ENCODE measurements around the gene ARHGEF9. TPM values are rescaled to one million over a fixed set of nuclear protein-coding genes. Genes with fewer than 3 reads are reported as not detected.
A peak's percentile ranks its signal among the peaks of the same experiment; 100 is the strongest.
"Not testable (repeated sequence)": the region's sequence is repeated elsewhere in the genome, so short reads cannot be mapped to it uniquely, and the experiment has no call there.

The ARHGEF9 gene
- polyA plus RNA-seq, 1 of the 3 experiments (the other 2 are of a cell fraction) = 6.4 TPM

- CTCF ChIA-PET = interaction anchor here (1.2 kb wide), 1 partner anchor 122 kb away, joined by 3 read pairs; no protein-coding TSS in a partner anchor
These were observed 24.2 kb upstream of the ARHGEF9 start for GRCh38 chrX:63809173-63809572.

GRCh38 chrX:63795406-63795805 is 10.4 kb upstream of the ARHGEF9 start:
- H4K20me1 ChIP-seq (ENCODE audit: insufficient read depth); H3K4me3 ChIP-seq (ENCODE audit: low read depth in 2 of 2, low read length in 1 of 2); H3K9me3 ChIP-seq; H3K9me2 ChIP-seq; H3K27me3 ChIP-seq (ENCODE audit: insufficient read depth); CTCF ChIA-PET; POLR2A ChIA-PET; H3K79me2 ChIP-seq (ENCODE audit: insufficient read depth); H3K27ac ChIP-seq (ENCODE audit: low read depth in 2 of 2, low read length in 1 of 2); H3K4me2 ChIP-seq; H3K9ac ChIP-seq; H2AFZ ChIP-seq (ENCODE audit: low read depth); H3F3A ChIP-seq (replicated peaks; ENCODE audit: insufficient read depth); H3K4me1 ChIP-seq (ENCODE audit: control insufficient read depth in 1 of 2, insufficient read depth in 2 of 2, low read depth in 1 of 2, low read length in 1 of 2); H3K36me3 ChIP-seq (replicated peaks in 1 of 2; ENCODE audit: control insufficient read depth in 1 of 2, insufficient read depth in 2 of 2, low read length in 1 of 2); DNase-seq: not testable (repeated sequence)
- WGBS (ENCODE audit: low lambda C conversion rate) = 18% methylated on average over 2 of the region's 2 CpGs

More at GRCh38 chrX:63809173-63809572, 24.2 kb upstream of the ARHGEF9 start:
- POLR2A ChIA-PET = no interaction called here
- Histone ChIP-seq H3K9me2 (no peaks in the 10 kb centered on the region), H3K9ac (no peak overlapping the region), H3F3A (replicated peaks; ENCODE audit: insufficient read depth) (no peaks in the 10 kb centered on the region), H3K4me3 (ENCODE audit: low read depth in 2 of 2, low read length in 1 of 2) (no peak overlapping the region), H3K79me2 (ENCODE audit: insufficient read depth) (no peaks in the 10 kb centered on the region), H3K9me3 (no peaks in the 10 kb centered on the region), H3K36me3 (replicated peaks in 1 of 2; ENCODE audit: control insufficient read depth in 1 of 2, insufficient read depth in 2 of 2, low read length in 1 of 2) (no peaks in the 10 kb centered on the region), H3K4me2 (no peak overlapping the region), H3K27me3 (ENCODE audit: insufficient read depth) (no peaks in the 10 kb centered on the region), H2AFZ (ENCODE audit: low read depth) (no peak overlapping the region), H3K27ac (ENCODE audit: low read depth in 2 of 2, low read length in 1 of 2) (no peak overlapping the region), H4K20me1 (ENCODE audit: insufficient read depth) (no peaks in the 10 kb centered on the region), H3K4me1 (ENCODE audit: control insufficient read depth in 1 of 2, insufficient read depth in 2 of 2, low read depth in 1 of 2, low read length in 1 of 2) (no peaks in the 10 kb centered on the region; a peak in 1 of 4 replicates)
- no peak for DNase-seq
- WGBS (ENCODE audit: low lambda C conversion rate) = 0% methylated on average over 2 of the region's 3 CpGs
- TF ChIP-seq MAX (IDR thresholded peaks at IDR 0.05; ENCODE audit: low read depth) = no peak
- peak; percentile 41; the same call in 1 of the 2 replicates for TF ChIP-seq RFX5 (IDR thresholded peaks at IDR 0.05; ENCODE audit: low read length)
- no peak for TF ChIP-seq ELF1 (IDR thresholded peaks at IDR 0.05)

GRCh38 chrX:63785708-63786040 is 660 bp upstream of the ARHGEF9 start:
- H3K4me2 ChIP-seq = peak overlapping the region; percentile 77
- no peak overlapping the region; a peak in 1 of 4 replicates for H3K27ac ChIP-seq (ENCODE audit: low read depth in 2 of 2, low read length in 1 of 2)
- H4K20me1 ChIP-seq (ENCODE audit: insufficient read depth) = no peaks in the 10 kb centered on the region
- no peaks in the 10 kb centered on the region; a peak in 1 of 4 replicates for H3K4me1 ChIP-seq (ENCODE audit: control insufficient read depth in 1 of 2, insufficient read depth in 2 of 2, low read depth in 1 of 2, low read length in 1 of 2)
- H3K9me2 ChIP-seq = no peaks in the 10 kb centered on the region
- 31% methylated on average over 4 of the region's 4 CpGs for WGBS (ENCODE audit: low lambda C conversion rate)
- H2AFZ ChIP-seq (ENCODE audit: low read depth) = no peak overlapping the region
- H3K36me3 ChIP-seq (replicated peaks in 1 of 2; ENCODE audit: control insufficient read depth in 1 of 2, insufficient read depth in 2 of 2, low read length in 1 of 2) = no peaks in the 10 kb centered on the region
- no peak for DNase-seq
- H3K79me2 ChIP-seq (ENCODE audit: insufficient read depth) = no peaks in the 10 kb centered on the region
- no peaks in the 10 kb centered on the region for H3K27me3 ChIP-seq (ENCODE audit: insufficient read depth)
- no peaks in the 10 kb centered on the region for H3K9me3 ChIP-seq
- H3K9ac ChIP-seq = no peak overlapping the region
- ChIA-PET POLR2A (no interaction called here), CTCF (no interaction called here)
- no peaks in the 10 kb centered on the region for H3F3A ChIP-seq (replicated peaks; ENCODE audit: insufficient read depth)
- peak overlapping the region; percentile 43 to 44; a peak in 2 of 4 replicates for H3K4me3 ChIP-seq (ENCODE audit: low read depth in 2 of 2, low read length in 1 of 2)
- TF ChIP-seq FOSL2 (IDR thresholded peaks at IDR 0.05; ENCODE audit: borderline replicate concordance, low read depth) = no peak
- no peak for TF ChIP-seq NRF1 (IDR thresholded peaks at IDR 0.05; ENCODE audit: low read depth, low read length)
- TF ChIP-seq IRF3 (IDR thresholded peaks at IDR 0.05; ENCODE audit: low read depth, low read length) = no peak
- no peak for TF ChIP-seq MEF2A (IDR thresholded peaks at IDR 0.05; ENCODE audit: borderline replicate concordance, low read depth)
- no peak for TF ChIP-seq RAD21 (IDR thresholded peaks at IDR 0.05; ENCODE audit: low read length)
- TF ChIP-seq RCOR1 (IDR thresholded peaks at IDR 0.05; ENCODE audit: low read length) = no peak
